ENCODE data around the gene KHDC4. TPM values are rescaled to one million over a fixed set of nuclear protein-coding genes. Genes with fewer than 3 reads are reported as not detected.

The KHDC4 gene
- total RNA-seq, 3 donors from 2014 or later (not counting 1 experiment from before 2014, with no cell fraction given), result 61.9 to 101 (median 85.9) TPM

DNA sequence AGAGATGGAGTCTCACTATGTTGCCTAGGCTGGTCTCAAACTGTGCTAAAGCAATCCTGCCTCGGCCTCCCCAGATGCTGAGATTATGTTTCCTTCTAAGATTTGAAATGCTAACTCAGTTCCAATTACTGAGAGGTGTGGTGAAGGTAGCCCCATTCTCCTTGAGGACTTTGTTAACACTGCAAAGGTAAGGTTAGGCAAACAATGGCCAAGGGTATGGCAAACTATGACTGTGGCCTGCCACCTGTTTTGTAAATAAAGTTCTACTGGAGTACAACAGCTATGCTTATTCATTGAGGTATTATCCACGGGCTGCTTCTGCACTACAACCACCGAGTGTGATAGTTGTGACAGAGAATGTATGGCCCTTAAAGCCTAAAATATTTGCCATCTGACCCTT lies 13.5 kb downstream of the KHDC4 start:
- Mint-ChIP-seq H3K36me3 (peaks cover 24% of the 10 kb centered on the region), H3K27me3 (ENCODE audit: low read depth in 2 of 2) (no peaks in the 10 kb centered on the region), H3K27ac (no peak overlapping the region), H3K9me3 (no peaks in the 10 kb centered on the region), H3K4me1 (peaks cover 0 to 6% of the 10 kb centered on the region in 2 donors), H3K4me3 (no peak overlapping the region)
- WGBS (ENCODE audit: insufficient coverage), result 96% methylated on average over 3 of the region's 3 CpGs
- H3K9me3 ChIP-seq (ENCODE audit: control insufficient read depth, insufficient read depth, low read length), result no peaks in the 10 kb centered on the region
- no peak for ATAC-seq
- peaks cover 84% of the 10 kb centered on the region for H3K36me3 ChIP-seq (ENCODE audit: control insufficient read depth, insufficient read depth, low read length)
- no peak for TF ChIP-seq CTCF (IDR thresholded peaks at IDR 0.05)
- no peak overlapping the region for H3K4me3 ChIP-seq (ENCODE audit: low read length)
- intact Hi-C loops (cut with micrococcal nuclease), result no loop called here
- no peaks in the 10 kb centered on the region for H3K27me3 ChIP-seq (ENCODE audit: control insufficient read depth, insufficient read depth, low read length)
- no peak overlapping the region for H3K27ac ChIP-seq (ENCODE audit: low read length)
- H3K4me1 ChIP-seq (ENCODE audit: control insufficient read depth, insufficient read depth, low read length), result no peaks in the 10 kb centered on the region
- DNase-seq, result no peak

DNA sequence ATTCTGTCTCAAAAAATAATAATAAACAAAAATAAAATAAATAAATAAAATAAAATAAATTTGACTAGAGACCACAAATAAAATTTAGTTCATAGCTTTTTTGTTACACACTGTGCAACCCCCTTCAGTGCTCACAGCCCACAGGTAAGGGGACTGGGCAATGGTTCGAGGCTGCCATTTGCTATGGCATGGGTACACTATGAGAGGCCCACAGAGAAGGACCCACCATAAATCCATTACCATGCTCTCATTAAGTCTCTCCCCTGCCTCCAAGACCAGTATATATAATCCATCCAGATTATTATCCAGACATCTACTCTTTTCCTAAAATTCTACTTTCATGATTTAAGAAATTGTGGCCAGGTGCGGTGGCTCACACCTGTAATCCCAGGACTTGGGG lies 14.4 kb downstream of the KHDC4 start:
- intact Hi-C loops (cut with micrococcal nuclease), result no loop called here
- Mint-ChIP-seq H3K9me3 (no peaks in the 10 kb centered on the region), H3K27me3 (ENCODE audit: low read depth in 2 of 2) (no peaks in the 10 kb centered on the region), H3K27ac (no peak overlapping the region), H3K36me3 (peaks cover 27% of the 10 kb centered on the region), H3K4me3 (no peak overlapping the region), H3K4me1 (peaks cover 0 to 6% of the 10 kb centered on the region in 2 donors)
- Histone ChIP-seq H3K4me1 (ENCODE audit: control insufficient read depth, insufficient read depth, low read length) (no peaks in the 10 kb centered on the region), H3K4me3 (ENCODE audit: low read length) (no peak overlapping the region), H3K27ac (ENCODE audit: low read length) (no peak overlapping the region), H3K36me3 (ENCODE audit: control insufficient read depth, insufficient read depth, low read length) (peaks cover 83% of the 10 kb centered on the region), H3K27me3 (ENCODE audit: control insufficient read depth, insufficient read depth, low read length) (no peaks in the 10 kb centered on the region), H3K9me3 (ENCODE audit: control insufficient read depth, insufficient read depth, low read length) (no peaks in the 10 kb centered on the region)
- DNase-seq, result no peak
- TF ChIP-seq CTCF (IDR thresholded peaks at IDR 0.05), result no peak
- WGBS (ENCODE audit: insufficient coverage), result 100% methylated on average over 2 of the region's 2 CpGs
- ATAC-seq, result no peak

GRCh38 chr1:155918660-155919059 lies 15.6 kb downstream of the KHDC4 start:
- TF ChIP-seq CTCF (IDR thresholded peaks at IDR 0.05), result no peak
- H3K9me3 Mint-ChIP-seq, result no peaks in the 10 kb centered on the region
- intact Hi-C loops (cut with micrococcal nuclease), result no loop called here
- H3K4me1 ChIP-seq (ENCODE audit: control insufficient read depth, insufficient read depth, low read length), result no peaks in the 10 kb centered on the region
- ATAC-seq (no peak), DNase-seq (no peak)
- H3K27me3 ChIP-seq (ENCODE audit: control insufficient read depth, insufficient read depth, low read length), result no peaks in the 10 kb centered on the region
- whole genome bisulfite sequencing (ENCODE audit: insufficient coverage), result 97% methylated on average over 3 of the region's 3 CpGs
- peaks cover 87% of the 10 kb centered on the region for H3K36me3 ChIP-seq (ENCODE audit: control insufficient read depth, insufficient read depth, low read length)
- no peaks in the 10 kb centered on the region for H3K27me3 Mint-ChIP-seq (ENCODE audit: low read depth in 2 of 2)
- H3K36me3 Mint-ChIP-seq, result peaks cover 36% of the 10 kb centered on the region
- no peaks in the 10 kb centered on the region for H3K9me3 ChIP-seq (ENCODE audit: control insufficient read depth, insufficient read depth, low read length)
- H3K4me3 Mint-ChIP-seq, result no peak overlapping the region
- H3K4me3 ChIP-seq (ENCODE audit: low read length), result no peak overlapping the region
- no peak overlapping the region for H3K27ac Mint-ChIP-seq
- H3K4me1 Mint-ChIP-seq, result peaks cover 0 to 6% of the 10 kb centered on the region in 2 donors
- no peak overlapping the region for H3K27ac ChIP-seq (ENCODE audit: low read length)
